GM21526 (cell line): Measurements from ENCODE around the gene PEAK3.

Experiments used
- ATAC-seq: cut with Tn5 transposase; IDR thresholded peaks from one replicate; pipeline ENCODE4 v1.9.1; 2021; ENCODE audit warnings: moderate library complexity; ENCODE audit not compliant: unreplicated experiment, low FRiP score

PEAK3 gene

GRCh38 chr19:2252797-2253105, 29.2 kb downstream of the PEAK3 start:
- no peak for ATAC-seq

DNA sequence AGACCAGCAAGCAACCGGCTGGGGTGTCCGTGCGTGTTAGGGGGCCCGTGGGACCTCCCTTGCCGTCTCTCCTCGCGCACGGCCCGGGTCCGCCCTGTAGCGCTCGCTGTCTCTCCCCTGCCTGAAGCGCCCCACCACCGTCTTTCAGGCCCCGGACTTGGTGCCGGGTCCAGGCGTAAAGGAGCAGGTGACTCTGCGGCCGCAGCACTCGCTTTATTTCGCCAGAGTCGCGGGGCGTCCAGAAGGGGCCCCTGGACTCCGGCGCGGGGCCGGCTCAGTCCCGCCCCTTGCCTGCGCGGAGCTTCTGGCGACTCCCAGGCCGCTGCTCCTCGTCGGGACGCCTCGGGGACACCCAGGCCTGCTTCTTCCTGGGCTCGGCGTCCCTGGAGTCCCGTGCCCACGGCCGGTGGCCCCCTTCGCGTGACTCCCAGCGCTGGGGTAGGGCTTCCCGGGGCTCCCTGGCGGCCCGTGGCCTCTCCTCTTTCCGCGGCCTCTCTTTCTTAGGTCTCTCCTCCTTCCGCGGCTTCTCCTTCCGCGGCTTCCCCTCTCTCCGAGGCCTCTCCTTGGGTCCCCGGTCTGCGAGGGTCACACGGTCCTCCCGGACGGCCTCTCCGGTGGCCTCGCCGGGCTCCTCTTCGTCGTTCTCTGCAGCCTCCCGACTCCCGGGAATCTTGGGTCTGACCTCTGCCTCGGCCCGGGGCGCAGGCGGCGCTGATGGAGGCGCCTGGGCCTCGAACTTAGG, 29.7 kb downstream of the PEAK3 start:
- ATAC-seq: no peak

GRCh38 chr19:2251106-2252054, 30.6 kb downstream of the PEAK3 start:
- ATAC-seq: no peak

- ATAC-seq: no peak
These were observed 31.2 kb downstream of the PEAK3 start for GRCh38 chr19:2250766-2251105.

- ATAC-seq: no peak
These were observed 31.9 kb downstream of the PEAK3 start for GRCh38 chr19:2249880-2250765.

DNA sequence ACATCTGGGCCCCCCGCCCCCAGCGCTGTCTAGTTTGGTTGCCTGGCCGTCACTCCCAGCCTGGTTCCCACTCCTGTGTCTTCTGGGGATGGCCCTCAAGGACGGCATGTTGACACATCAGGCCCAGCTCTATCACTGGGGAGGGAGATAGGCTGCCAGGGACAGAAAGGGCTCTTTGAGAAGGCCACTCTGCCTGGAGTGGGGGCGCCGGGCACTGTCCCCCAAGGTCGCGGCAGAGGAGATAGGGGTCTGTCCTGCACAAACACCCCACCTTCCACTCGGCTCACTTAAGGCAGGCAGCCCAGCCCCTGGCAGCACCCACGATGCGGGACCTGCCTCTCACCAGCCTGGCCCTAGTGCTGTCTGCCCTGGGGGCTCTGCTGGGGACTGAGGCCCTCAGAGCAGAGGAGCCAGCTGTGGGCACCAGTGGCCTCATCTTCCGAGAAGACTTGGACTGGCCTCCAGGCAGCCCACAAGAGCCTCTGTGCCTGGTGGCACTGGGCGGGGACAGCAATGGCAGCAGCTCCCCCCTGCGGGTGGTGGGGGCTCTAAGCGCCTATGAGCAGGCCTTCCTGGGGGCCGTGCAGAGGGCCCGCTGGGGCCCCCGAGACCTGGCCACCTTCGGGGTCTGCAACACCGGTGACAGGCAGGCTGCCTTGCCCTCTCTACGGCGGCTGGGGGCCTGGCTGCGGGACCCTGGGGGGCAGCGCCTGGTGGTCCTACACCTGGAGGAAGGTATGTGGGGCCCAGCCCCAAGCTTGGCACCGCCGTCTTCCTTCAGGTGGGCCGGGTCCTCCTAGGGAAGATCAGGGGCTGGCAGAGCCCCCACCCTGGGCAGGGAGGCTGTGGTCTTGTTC, 32.7 kb downstream of the PEAK3 start, which contains the start of gene AMH:
Gene AMH, plus strand, starts transcription at position 314 of the 857 bp plus-strand sequence. Its CDS starts 10 bp downstream, at position 324.
- no peak for ATAC-seq

DNA sequence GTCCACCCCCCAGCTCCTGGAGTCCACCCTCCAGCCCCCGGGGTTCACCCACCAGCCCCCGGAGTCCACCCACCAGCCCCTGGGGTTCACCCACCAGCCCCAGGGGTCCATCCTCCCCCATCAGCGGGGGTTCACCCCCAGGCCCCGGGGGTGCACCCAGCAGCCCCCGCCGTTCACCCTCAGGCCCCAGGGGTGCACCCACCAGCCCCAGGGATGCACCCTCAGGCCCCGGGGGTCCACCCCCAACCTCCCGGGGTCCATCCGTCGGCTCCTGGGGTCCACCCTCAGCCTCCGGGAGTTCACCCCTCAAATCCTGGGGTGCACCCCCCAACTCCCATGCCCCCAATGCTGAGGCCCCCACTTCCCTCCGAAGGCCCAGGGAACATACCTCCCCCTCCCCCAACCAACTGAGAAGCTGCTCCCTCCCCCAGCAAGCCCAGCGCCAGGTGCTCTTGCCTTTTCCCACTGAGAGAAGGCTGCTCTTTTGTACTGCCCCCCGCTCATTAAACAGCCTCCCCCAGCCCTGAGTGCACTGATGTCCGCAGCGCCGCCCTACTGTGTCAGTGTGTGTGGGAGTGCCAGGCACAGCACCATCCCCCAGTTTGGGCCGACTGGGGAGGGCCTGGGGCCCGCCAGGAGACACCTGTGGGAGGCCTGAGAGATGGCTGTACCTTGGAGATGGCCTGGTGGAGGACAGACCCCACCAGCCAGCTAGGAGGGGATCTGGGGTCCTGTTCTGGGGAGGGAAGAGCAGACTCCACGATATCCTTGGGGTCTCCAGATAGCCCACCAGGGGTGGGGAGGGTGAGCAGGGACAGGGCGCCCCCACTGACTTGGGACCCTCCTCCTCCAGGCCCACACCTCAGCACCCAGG, 33.6 kb downstream of the PEAK3 start:
- no peak for ATAC-seq

DNA sequence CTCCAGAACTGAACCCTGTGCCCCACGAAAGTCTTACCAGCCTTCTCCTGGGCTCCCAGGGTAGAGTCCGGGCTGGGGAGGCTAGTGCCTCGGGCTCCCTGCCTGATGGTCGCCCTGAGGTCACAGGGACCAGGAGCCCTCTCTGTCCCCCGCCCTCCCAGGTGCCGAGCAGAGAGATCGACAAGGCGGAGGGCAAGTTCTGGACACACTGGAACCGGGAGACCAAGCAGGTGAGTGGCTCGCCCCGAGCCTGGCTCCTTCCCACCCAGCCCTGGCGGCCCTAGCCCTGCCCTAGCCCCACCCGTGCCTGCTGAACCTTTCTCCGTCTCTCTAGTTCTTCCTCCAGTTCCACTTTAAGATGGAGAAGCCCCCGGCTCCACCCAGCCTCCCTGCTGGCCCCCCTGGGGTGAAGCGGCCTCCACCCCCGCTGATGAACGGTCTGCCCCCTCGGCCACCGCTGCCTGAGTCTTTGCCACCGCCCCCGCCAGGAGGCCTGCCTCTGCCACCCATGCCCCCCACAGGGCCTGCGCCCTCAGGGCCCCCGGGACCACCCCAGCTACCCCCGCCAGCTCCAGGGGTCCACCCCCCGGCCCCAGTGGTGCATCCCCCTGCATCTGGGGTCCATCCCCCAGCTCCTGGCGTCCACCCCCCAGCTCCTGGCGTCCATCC, 34.4 kb downstream of the PEAK3 start:
- ATAC-seq: no peak

DNA sequence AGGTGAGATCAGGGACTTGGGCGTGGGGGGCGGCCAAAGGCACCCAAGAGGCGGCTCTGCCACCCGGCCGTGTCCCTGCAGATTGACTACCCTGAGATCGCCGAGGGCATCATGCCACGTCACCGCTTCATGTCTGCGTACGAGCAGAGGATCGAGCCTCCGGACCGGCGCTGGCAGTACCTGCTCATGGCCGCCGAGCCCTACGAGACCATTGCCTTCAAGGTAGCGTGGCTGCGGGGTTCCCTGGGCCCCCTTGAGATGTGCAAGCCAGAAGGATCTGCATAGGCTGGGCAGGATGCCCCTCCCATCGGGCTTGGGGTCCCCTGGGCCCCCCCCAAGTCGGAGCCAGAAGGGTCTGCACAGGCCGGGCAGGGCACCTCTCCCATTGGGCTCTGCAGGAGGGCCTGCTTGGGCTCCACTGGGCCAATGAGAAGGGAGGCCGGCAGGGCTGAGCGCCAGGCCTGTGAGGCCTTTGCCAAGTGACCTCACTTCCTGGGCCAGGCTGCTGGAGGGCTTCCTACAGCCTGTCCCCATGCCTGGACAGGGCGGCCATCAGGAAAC, 35.1 kb downstream of the PEAK3 start:
- ATAC-seq: no peak

- no peak for ATAC-seq
These were observed 35.9 kb downstream of the PEAK3 start for GRCh38 chr19:2246014-2246620.

DNA sequence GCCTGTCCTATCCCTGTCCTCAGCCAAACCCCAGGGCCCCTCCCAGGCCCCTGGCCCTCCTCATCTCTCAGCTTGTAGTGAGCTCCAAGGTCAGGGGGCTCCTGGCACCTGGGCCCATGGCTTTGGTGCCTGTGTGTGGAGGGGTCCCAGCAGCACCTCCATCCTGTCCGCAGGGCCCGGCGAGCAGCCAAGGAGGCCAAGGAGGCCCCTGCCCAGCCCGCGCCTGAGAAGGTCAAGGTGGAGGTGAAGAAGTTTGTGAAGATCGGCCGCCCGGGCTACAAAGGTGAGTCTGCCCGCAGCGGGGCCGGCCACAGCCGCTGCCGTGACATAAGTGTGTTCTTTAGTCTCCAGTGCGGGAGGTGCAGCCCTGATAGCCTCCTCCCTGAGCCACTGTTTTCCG, 36.7 kb downstream of the PEAK3 start:
- no peak for ATAC-seq

DNA sequence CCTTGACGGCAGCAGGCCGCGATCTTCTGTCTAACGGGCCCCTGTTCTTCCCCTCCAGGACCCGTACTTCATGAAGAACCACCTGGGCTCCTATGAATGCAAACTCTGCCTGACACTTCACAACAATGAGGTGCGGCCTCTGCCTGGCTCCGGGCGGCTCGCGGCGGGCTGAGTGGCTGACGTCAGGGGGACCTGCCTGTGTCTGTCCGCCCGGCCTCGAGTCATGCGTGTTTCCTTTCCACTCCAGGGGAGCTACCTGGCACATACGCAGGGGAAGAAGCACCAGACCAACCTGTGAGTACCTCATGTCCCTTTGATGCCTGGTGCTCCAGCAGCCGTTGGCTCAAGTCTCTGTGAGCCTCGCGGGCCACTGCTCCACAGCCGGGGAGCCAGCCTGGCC, 37.5 kb downstream of the PEAK3 start:
- ATAC-seq: no peak

GRCh38 chr19:2244125-2244411, 37.9 kb downstream of the PEAK3 start:
- ATAC-seq: no peak

GRCh38 chr19:2243274-2244124, 38.5 kb downstream of the PEAK3 start:
- ATAC-seq: no peak

DNA sequence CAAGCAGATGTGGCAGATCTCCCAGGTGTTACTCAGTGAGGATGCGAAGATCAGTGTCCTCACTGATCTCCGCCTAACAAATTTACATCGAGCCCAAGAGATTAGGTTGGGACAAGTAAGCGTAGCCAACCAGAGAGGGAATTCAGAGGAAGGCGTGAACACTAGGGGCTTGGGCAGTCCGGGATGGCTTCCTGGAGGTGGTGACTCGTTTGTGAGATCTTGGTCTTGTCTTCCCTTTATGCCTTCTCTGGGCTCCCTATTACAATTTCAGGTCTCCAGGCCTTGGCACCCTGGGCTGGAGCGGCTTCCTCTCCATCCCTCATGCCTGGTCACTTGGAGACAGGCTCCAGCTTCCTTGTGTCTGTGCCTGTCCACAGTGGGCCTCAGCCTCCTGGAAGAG, 39.2 kb downstream of the PEAK3 start:
- no peak for ATAC-seq

DNA sequence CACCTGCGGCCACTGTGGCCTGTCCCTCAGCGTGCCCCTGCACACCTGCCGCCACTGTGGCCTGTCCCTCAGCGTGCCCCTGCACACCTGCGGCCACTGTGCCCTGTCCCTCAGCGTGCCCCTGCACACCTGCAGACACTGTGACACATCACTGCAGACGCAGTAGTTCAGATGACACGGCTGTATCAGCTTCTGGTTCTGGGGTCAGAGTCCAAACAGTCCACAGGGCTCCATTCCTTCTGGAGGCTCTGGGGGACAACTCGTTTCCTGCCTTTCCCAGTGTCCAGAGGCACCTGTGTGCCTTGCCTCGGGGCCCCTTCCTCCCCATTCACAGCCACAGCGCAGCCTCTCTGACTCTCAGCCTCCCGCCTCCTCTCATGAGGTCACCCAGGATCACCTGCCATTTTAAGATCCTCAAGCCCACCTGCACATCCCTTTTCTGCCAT, 39.9 kb downstream of the PEAK3 start:
- no peak for ATAC-seq
